HTR-8/SVneo (cell line): ENCODE results near the gene MX1.

Experiments
- DNase-seq: peaks from one replicate; pipeline ENCODE4 v3.0.0; 2011; ENCODE audit warnings: low spot score, mixed read lengths; ENCODE audit not compliant: insufficient read length
- FAIRE-seq: peaks from 2 replicates; lab custom pipeline; 2011; peaks lifted over from hg19 to GRCh38; lab: Jason Lieb, UNC

The MX1 gene

GRCh38 chr21:41482980-41483379, 56.9 kb downstream of the MX1 start:
- FAIRE-seq (no peak), DNase-seq (no peak)

GRCh38 chr21:41483415-41483814, 57.4 kb downstream of the MX1 start:
- DNase-seq (no peak), FAIRE-seq (no peak)

- FAIRE-seq (no peak), DNase-seq (no peak)
These were observed 57.9 kb downstream of the MX1 start for GRCh38 chr21:41483973-41484372.

GRCh38 chr21:41487082-41487481, 61.0 kb downstream of the MX1 start:
- FAIRE-seq (no peak), DNase-seq (no peak)

GRCh38 chr21:41488080-41488479, 62.0 kb downstream of the MX1 start:
- DNase-seq (no peak), FAIRE-seq (no peak)

GRCh38 chr21:41489329-41489728, 63.3 kb downstream of the MX1 start:
- FAIRE-seq (no peak), DNase-seq (no peak)

GRCh38 chr21:41490330-41490729, 64.3 kb downstream of the MX1 start:
- FAIRE-seq = no peak

GRCh38 chr21:41491412-41491811, 65.4 kb downstream of the MX1 start:
- DNase-seq (no peak), FAIRE-seq (no peak)

More at GRCh38 chr21:41490330-41490729, 64.3 kb downstream of the MX1 start:
- no peak for DNase-seq

- FAIRE-seq = no peak
- no peak for DNase-seq
These were observed 68.2 kb downstream of the MX1 start for GRCh38 chr21:41494242-41494641.

- DNase-seq (no peak), FAIRE-seq (no peak)
These were observed 71.0 kb downstream of the MX1 start for GRCh38 chr21:41497008-41497407.

GRCh38 chr21:41497788-41498187, 71.7 kb downstream of the MX1 start:
- DNase-seq (no peak), FAIRE-seq (no peak)

GRCh38 chr21:41499920-41500319, 73.9 kb downstream of the MX1 start:
- no peak for FAIRE-seq

GRCh38 chr21:41500363-41500762, 74.3 kb downstream of the MX1 start:
- no peak for FAIRE-seq
- no peak for DNase-seq

More at GRCh38 chr21:41499920-41500319, 73.9 kb downstream of the MX1 start:
- no peak for DNase-seq

GRCh38 chr21:41500931-41501381, 74.9 kb downstream of the MX1 start:
- DNase-seq (no peak), FAIRE-seq (no peak)

GRCh38 chr21:41501919-41502318, 75.9 kb downstream of the MX1 start:
- no peak for FAIRE-seq
- DNase-seq = no peak

GRCh38 chr21:41503331-41503730, 77.3 kb downstream of the MX1 start:
- DNase-seq = no peak
- FAIRE-seq = no peak

- no peak for DNase-seq
- no peak for FAIRE-seq
These were observed 78.0 kb downstream of the MX1 start for GRCh38 chr21:41504030-41504429.

GRCh38 chr21:41506005-41506594, 80.1 kb downstream of the MX1 start:
- FAIRE-seq (no peak), DNase-seq (no peak)

GRCh38 chr21:41506611-41507520, 80.8 kb downstream of the MX1 start:
- DNase-seq = no peak
- no peak for FAIRE-seq

GRCh38 chr21:41507521-41508414, 81.7 kb downstream of the MX1 start, which contains the start of gene TMPRSS2:
Gene TMPRSS2 (minus strand): TSS chr21:41508158. CDS start chr21:41498133, 10,025 bp downstream.
- DNase-seq (no peak), FAIRE-seq (no peak)
